Measurements from ENCODE around the gene CBLB. TPM values are rescaled to one million over a fixed set of nuclear protein-coding genes. Genes with fewer than 3 reads are reported as not detected.
"Not testable (repeated sequence)": the region's sequence is repeated elsewhere in the genome, so short reads cannot be mapped to it uniquely, and the experiment has no call there.

CBLB gene
- total RNA-seq, 2 donors from 2014 or later = 31.1 to 40.5 TPM

DNA sequence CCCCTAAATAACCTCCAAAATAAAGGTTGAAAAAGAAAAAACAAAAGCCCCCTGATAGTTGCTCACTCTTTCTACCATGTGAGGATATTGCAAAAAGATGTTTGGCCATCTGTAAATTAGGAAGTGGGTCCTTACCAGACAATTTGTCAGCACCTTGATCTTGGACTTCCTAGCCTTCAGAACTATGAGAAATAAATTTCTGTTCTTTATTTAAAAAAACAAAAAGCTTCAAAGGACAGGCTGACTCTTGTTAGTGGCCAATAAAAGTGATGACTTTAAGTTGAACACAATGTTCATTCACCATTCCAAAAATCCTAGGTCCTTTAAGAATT is 103.5 kb downstream of the CBLB start:
- H3K27ac ChIP-seq = no peak overlapping the region
- no peaks in the 10 kb centered on the region for H3K9me3 ChIP-seq
- H3K36me3 ChIP-seq (replicated peaks in 1 of 2; ENCODE audit: insufficient read depth in 1 of 2, low read depth in 2 of 2) = no peaks in the 10 kb centered on the region
- TF ChIP-seq, protein P1, sequence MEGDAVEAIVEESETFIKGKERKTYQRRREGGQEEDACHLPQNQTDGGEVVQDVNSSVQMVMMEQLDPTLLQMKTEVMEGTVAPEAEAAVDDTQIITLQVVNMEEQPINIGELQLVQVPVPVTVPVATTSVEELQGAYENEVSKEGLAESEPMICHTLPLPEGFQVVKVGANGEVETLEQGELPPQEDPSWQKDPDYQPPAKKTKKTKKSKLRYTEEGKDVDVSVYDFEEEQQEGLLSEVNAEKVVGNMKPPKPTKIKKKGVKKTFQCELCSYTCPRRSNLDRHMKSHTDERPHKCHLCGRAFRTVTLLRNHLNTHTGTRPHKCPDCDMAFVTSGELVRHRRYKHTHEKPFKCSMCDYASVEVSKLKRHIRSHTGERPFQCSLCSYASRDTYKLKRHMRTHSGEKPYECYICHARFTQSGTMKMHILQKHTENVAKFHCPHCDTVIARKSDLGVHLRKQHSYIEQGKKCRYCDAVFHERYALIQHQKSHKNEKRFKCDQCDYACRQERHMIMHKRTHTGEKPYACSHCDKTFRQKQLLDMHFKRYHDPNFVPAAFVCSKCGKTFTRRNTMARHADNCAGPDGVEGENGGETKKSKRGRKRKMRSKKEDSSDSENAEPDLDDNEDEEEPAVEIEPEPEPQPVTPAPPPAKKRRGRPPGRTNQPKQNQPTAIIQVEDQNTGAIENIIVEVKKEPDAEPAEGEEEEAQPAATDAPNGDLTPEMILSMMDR (IDR thresholded peaks at IDR 0.05) = no peak
- TF ChIP-seq POLR2A (IDR thresholded peaks at IDR 0.05) = no peak
- no peaks in the 10 kb centered on the region for H3K4me1 ChIP-seq
- ATAC-seq (no peak), DNase-seq (no peak)
- intact Hi-C loops (cut with DNase I) = no loop called here
- H3K4me3 ChIP-seq = no peak overlapping the region
- H3K27me3 ChIP-seq = no peaks in the 10 kb centered on the region

DNA sequence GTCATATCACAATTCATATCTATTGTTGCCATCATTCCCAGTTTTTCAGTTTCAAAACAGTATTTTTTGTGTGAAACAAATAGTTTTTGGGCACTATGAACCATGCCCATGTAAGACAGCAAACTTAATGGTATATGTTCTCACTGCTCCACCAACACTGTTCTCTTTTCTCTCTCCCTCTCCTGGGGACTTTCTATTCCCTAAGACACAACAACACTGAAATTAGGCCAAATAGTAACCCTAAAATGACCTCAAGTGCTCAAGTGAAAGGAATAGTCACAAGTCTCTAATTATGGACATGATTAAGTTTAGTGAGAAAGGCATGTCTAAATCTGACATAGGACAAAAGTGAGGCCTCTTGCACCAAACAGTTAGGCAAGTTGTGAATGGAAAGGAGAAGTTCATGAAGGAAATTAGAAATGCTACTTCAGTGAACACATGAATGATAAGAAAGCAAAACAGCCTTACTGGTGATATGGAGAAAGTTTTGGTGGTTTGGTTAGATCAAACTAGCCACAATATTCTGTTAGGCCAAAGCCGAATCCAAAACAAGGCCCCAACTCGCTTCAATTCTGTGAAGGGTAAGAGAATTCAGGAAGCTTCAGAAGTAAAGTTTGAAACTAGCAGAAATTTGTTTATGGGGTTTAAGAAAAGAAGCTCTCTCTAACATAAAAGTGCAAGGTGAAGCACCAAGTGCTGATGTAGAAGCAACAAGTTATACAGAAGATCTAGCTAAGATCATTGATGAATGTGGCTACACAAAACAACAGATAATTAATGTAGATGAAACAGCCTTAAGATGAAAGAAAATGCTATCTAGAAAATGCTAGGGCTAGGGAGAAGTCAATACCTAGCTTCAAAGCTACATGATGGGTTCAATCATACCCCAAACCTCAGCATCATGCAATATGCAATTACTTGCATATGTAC is 104.2 kb downstream of the CBLB start:
- Histone ChIP-seq H3K9me3 (no peaks in the 10 kb centered on the region), H3K4me3 (no peak overlapping the region), H3K27me3 (no peaks in the 10 kb centered on the region), H3K27ac (no peak overlapping the region), H3K4me1 (no peaks in the 10 kb centered on the region), H3K36me3 (replicated peaks in 1 of 2; ENCODE audit: insufficient read depth in 1 of 2, low read depth in 2 of 2) (no peaks in the 10 kb centered on the region)
- TF ChIP-seq POLR2A (IDR thresholded peaks at IDR 0.05) = no peak
- TF ChIP-seq, protein P1 (IDR thresholded peaks at IDR 0.05) = no peak
- intact Hi-C loops (cut with DNase I) = no loop called here
- WGBS, 2 donors = 82 to 85% methylated on average over 2 of the region's 2 CpGs
- ATAC-seq = no peak
- DNase-seq = no peak

DNA sequence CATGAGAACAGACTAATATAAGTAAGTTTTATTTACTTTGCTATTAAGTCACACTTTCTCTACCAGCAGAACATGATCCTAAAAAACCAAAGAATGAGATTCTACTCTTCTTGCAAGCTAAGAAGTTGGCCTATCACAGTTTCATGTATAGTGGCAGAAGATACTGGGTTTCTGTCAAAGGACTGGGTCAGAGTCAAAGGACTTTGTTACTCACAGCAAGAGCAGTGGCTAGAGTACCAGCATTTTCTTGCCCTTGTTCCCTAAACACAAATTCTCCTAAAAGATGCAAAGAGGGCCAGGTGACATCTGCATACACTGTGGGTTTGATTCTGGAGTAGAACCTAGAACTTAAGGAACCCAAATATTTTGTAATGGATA is 105.2 kb downstream of the CBLB start:
- Histone ChIP-seq H3K4me1 (no peaks in the 10 kb centered on the region), H3K27me3 (no peaks in the 10 kb centered on the region), H3K27ac (no peak overlapping the region), H3K9me3 (peaks cover 0 to 8% (median 0%) of the 10 kb centered on the region in 3 donors), H3K4me3 (no peak overlapping the region), H3K36me3 (replicated peaks in 1 of 2; ENCODE audit: insufficient read depth in 1 of 2, low read depth in 2 of 2) (no peaks in the 10 kb centered on the region)
- TF ChIP-seq, protein P1 (IDR thresholded peaks at IDR 0.05) = no peak
- TF ChIP-seq POLR2A (IDR thresholded peaks at IDR 0.05) = no peak
- DNase-seq = no peak
- no peak for ATAC-seq
- intact Hi-C loops (cut with DNase I) = no loop called here

DNA sequence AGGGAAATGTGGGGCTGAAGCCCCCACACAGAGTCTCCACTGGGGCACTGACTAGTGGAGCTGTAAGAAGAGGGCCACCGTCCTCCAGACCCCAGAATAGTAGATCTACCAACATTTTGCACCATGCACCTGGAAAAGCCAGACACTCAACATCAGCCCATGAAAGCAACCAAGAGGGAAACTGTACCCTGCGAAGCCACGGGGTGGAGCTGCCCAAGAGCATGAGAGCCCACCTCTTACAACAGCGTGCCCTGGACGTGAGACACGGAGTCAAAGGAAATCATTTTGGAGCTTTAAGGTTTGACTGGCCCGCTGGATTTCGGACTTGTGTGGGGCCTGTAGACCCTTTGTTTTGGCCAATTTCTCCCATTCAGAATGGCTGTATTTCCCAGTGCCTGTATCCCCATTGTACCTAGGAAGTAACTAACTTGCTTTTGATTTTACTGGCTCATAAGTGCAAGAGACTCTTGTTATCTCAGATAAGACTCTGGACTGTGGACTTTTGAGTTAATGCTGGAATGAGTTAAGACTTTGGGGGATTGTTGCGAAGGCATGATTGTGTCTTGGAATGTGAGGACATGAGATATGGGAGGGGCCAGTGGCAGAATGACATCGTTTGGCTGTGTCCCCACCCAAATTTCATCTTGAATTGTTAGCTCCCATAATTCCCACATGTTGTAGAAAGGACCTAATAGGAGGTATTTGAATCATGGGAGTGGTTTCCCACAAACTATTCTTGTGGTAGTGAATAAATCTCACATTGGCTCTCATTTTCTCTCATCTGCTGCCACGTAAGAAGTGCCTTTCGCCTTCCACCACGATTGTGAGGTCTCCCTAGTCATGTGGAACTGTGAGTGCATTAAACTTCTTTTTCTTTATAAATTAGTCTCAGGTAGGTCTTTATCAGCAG is 105.8 kb downstream of the CBLB start:
- H3K4me1 ChIP-seq = no peaks in the 10 kb centered on the region
- no peaks in the 10 kb centered on the region for H3K36me3 ChIP-seq (replicated peaks in 1 of 2; ENCODE audit: insufficient read depth in 1 of 2, low read depth in 2 of 2)
- no peak for DNase-seq
- H3K27ac ChIP-seq = no peak overlapping the region
- H3K27me3 ChIP-seq = no peaks in the 10 kb centered on the region
- WGBS, 2 donors = 94 to 96% methylated on average over 13 of the region's 13 CpGs
- ATAC-seq = no peak
- H3K9me3 ChIP-seq = peaks cover 0 to 8% (median 0%) of the 10 kb centered on the region in 3 donors
- no peak overlapping the region for H3K4me3 ChIP-seq
- no peak for TF ChIP-seq POLR2A (IDR thresholded peaks at IDR 0.05)
- TF ChIP-seq, protein P1 (IDR thresholded peaks at IDR 0.05) = no peak
- intact Hi-C loops (cut with DNase I) = no loop called here

DNA sequence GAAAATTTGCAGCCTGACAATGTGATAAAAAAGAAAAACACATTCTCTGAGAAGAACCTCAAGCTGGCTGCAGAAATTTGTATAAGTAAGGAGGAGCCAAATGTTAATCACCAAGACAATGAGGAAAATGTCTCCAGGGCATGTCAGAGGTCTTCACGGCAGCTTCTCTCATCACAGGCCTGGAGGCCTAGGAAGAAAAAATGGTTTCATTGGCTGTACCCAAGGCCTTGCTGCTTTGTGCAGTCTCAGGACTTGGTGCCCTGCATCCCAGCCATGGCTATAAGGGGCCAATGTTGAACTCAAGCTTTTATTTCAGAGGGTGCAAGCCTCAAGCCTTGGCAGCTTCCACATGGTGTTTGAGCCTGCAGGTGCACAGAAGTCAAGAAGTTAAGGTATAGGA is 106.6 kb downstream of the CBLB start:
- H3K4me3 ChIP-seq; H3K27ac ChIP-seq; H3K27me3 ChIP-seq; ATAC-seq; H3K36me3 ChIP-seq (replicated peaks in 1 of 2; ENCODE audit: insufficient read depth in 1 of 2, low read depth in 2 of 2); intact Hi-C loops (cut with DNase I); H3K9me3 ChIP-seq; DNase-seq; H3K4me1 ChIP-seq: not testable (repeated sequence)
- 100% methylated on average over 1 of the region's 1 CpG for WGBS, 2 donors
